ENCODE results near the gene ZBTB49. TPM values are rescaled to one million over a fixed set of nuclear protein-coding genes. Genes with fewer than 3 reads are reported as not detected.

Gene ZBTB49
- total RNA-seq, 1 donor from 2014 or later, result 4.8 TPM

GRCh38 chr4:4269856-4270255 is 20.2 kb upstream of the ZBTB49 start:
- no peak for DNase-seq
- TF ChIP-seq, protein P1, sequence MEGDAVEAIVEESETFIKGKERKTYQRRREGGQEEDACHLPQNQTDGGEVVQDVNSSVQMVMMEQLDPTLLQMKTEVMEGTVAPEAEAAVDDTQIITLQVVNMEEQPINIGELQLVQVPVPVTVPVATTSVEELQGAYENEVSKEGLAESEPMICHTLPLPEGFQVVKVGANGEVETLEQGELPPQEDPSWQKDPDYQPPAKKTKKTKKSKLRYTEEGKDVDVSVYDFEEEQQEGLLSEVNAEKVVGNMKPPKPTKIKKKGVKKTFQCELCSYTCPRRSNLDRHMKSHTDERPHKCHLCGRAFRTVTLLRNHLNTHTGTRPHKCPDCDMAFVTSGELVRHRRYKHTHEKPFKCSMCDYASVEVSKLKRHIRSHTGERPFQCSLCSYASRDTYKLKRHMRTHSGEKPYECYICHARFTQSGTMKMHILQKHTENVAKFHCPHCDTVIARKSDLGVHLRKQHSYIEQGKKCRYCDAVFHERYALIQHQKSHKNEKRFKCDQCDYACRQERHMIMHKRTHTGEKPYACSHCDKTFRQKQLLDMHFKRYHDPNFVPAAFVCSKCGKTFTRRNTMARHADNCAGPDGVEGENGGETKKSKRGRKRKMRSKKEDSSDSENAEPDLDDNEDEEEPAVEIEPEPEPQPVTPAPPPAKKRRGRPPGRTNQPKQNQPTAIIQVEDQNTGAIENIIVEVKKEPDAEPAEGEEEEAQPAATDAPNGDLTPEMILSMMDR (IDR thresholded peaks at IDR 0.05; ENCODE audit: partially characterized antibody, unreplicated experiment), result no peak
- Mint-ChIP-seq H3K27me3 (ENCODE audit: unreplicated experiment) (peaks cover 3% of the 10 kb centered on the region), H3K36me3 (ENCODE audit: unreplicated experiment) (peaks cover 10% of the 10 kb centered on the region), H3K9me3 (ENCODE audit: unreplicated experiment) (no peaks in the 10 kb centered on the region), H3K4me1 (ENCODE audit: low read depth, unreplicated experiment) (no peaks in the 10 kb centered on the region), H3K4me3 (ENCODE audit: unreplicated experiment) (no peak overlapping the region), H3K27ac (ENCODE audit: unreplicated experiment) (no peak overlapping the region)

- no peak overlapping the region for H3K4me3 Mint-ChIP-seq (ENCODE audit: unreplicated experiment)
- no peaks in the 10 kb centered on the region for H3K9me3 Mint-ChIP-seq (ENCODE audit: unreplicated experiment)
- no peaks in the 10 kb centered on the region for H3K4me1 Mint-ChIP-seq (ENCODE audit: low read depth, unreplicated experiment)
- no peak for DNase-seq
- TF ChIP-seq, protein P1 (IDR thresholded peaks at IDR 0.05; ENCODE audit: partially characterized antibody, unreplicated experiment), result no peak
- no peak overlapping the region for H3K27ac Mint-ChIP-seq (ENCODE audit: unreplicated experiment)
- peaks cover 9% of the 10 kb centered on the region for H3K36me3 Mint-ChIP-seq (ENCODE audit: unreplicated experiment)
- H3K27me3 Mint-ChIP-seq (ENCODE audit: unreplicated experiment), result peaks cover 3% of the 10 kb centered on the region
Measured at GRCh38 chr4:4270529-4270928, 19.5 kb upstream of the ZBTB49 start.

DNA sequence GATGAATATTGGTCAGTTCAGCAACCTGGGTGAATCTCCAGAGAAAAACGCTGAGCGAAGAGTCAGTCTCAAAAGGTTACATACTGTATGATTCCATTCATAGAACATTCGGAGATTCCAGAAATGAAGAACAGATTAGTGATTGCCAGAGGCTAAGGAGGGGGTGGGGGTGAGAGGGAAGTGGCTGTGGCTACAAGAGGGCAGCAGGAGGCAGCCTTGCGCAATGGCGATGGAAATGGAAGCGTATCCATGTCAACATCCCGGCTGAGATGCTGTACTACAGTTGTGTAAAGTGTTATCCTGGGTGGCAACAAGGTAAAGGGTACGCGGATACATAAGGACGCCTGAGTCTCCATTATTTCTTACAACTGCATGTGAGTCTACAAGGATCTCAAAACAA is 18.1 kb upstream of the ZBTB49 start:
- H3K4me3 Mint-ChIP-seq (ENCODE audit: unreplicated experiment), result no peak overlapping the region
- no peak overlapping the region for H3K27ac Mint-ChIP-seq (ENCODE audit: unreplicated experiment)
- H3K27me3 Mint-ChIP-seq (ENCODE audit: unreplicated experiment), result no peaks in the 10 kb centered on the region
- H3K36me3 Mint-ChIP-seq (ENCODE audit: unreplicated experiment), result peaks cover 5% of the 10 kb centered on the region
- TF ChIP-seq, protein P1 (IDR thresholded peaks at IDR 0.05; ENCODE audit: partially characterized antibody, unreplicated experiment), result no peak
- DNase-seq, result no peak
- no peaks in the 10 kb centered on the region for H3K4me1 Mint-ChIP-seq (ENCODE audit: low read depth, unreplicated experiment)
- no peaks in the 10 kb centered on the region for H3K9me3 Mint-ChIP-seq (ENCODE audit: unreplicated experiment)

GRCh38 chr4:4274226-4274625 is 15.8 kb upstream of the ZBTB49 start:
- no peaks in the 10 kb centered on the region for H3K9me3 Mint-ChIP-seq (ENCODE audit: unreplicated experiment)
- H3K4me3 Mint-ChIP-seq (ENCODE audit: unreplicated experiment), result no peak overlapping the region
- H3K27ac Mint-ChIP-seq (ENCODE audit: unreplicated experiment), result no peak overlapping the region
- TF ChIP-seq, protein P1 (IDR thresholded peaks at IDR 0.05; ENCODE audit: partially characterized antibody, unreplicated experiment), result no peak
- H3K27me3 Mint-ChIP-seq (ENCODE audit: unreplicated experiment), result no peaks in the 10 kb centered on the region
- H3K36me3 Mint-ChIP-seq (ENCODE audit: unreplicated experiment), result peaks cover 5% of the 10 kb centered on the region
- no peak for DNase-seq
- H3K4me1 Mint-ChIP-seq (ENCODE audit: low read depth, unreplicated experiment), result no peaks in the 10 kb centered on the region

- TF ChIP-seq, protein P1 (IDR thresholded peaks at IDR 0.05; ENCODE audit: partially characterized antibody, unreplicated experiment), result no peak
- H3K4me1 Mint-ChIP-seq (ENCODE audit: low read depth, unreplicated experiment), result no peaks in the 10 kb centered on the region
- DNase-seq, result no peak
- H3K9me3 Mint-ChIP-seq (ENCODE audit: unreplicated experiment), result no peaks in the 10 kb centered on the region
- H3K4me3 Mint-ChIP-seq (ENCODE audit: unreplicated experiment), result no peak overlapping the region
- H3K27ac Mint-ChIP-seq (ENCODE audit: unreplicated experiment), result no peak overlapping the region
- peaks cover 5% of the 10 kb centered on the region for H3K36me3 Mint-ChIP-seq (ENCODE audit: unreplicated experiment)
- H3K27me3 Mint-ChIP-seq (ENCODE audit: unreplicated experiment), result no peaks in the 10 kb centered on the region
Measured at GRCh38 chr4:4277531-4277930, 12.5 kb upstream of the ZBTB49 start.

All from glutamatergic neuron (in vitro differentiated cells).